HUES64 (cell line): Measurements from ENCODE around the gene DPH6.
"Not testable (repeated sequence)": the region's sequence is repeated elsewhere in the genome, so short reads cannot be mapped to it uniquely, and the experiment has no call there.

ENCODE experiments used
- H3K27ac ChIP-seq: 2 replicates; pipeline ENCODE4 v1.7.0; 2013; ENCODE audit warnings: low read depth, low read length, inconsistent platforms
- H3K27me3 ChIP-seq: 2 replicates; pipeline ENCODE4 v1.6.1; 2013; ENCODE audit warnings: mild to moderate bottlenecking, low read length; ENCODE audit not compliant: insufficient read depth
- H3K36me3 ChIP-seq: 2 replicates; pipeline ENCODE4 v1.6.1; 2013; ENCODE audit warnings: mild to moderate bottlenecking, low read length; ENCODE audit not compliant: insufficient read depth
- H3K4me1 ChIP-seq: 2 replicates; pipeline ENCODE4 v1.6.1; 2013; ENCODE audit warnings: mild to moderate bottlenecking, low read length, moderate library complexity; ENCODE audit not compliant: insufficient read depth
- H3K4me3 ChIP-seq: 2 replicates; pipeline ENCODE4 v1.5.1; 2013; ENCODE audit warnings: mild to moderate bottlenecking, low read length, moderate library complexity
- H3K9ac ChIP-seq: 2 replicates; pipeline ENCODE4 v1.6.1; 2013; ENCODE audit warnings: mild to moderate bottlenecking, low read depth, low read length
- H3K9me3 ChIP-seq: 2 replicates; pipeline ENCODE4 v1.6.1; 2013; ENCODE audit warnings: low read depth, low read length; ENCODE audit not compliant: insufficient read depth
- WGBS: fragments of 150-250, 120-280 bp; methylation state at CpG from one replicate; pipeline ENCODE4 v1.1.7; 2013; ENCODE audit warnings: missing lambda C conversion rate; 5-methylcytosine and 5-hydroxymethylcytosine counted together

DPH6 gene

DNA sequence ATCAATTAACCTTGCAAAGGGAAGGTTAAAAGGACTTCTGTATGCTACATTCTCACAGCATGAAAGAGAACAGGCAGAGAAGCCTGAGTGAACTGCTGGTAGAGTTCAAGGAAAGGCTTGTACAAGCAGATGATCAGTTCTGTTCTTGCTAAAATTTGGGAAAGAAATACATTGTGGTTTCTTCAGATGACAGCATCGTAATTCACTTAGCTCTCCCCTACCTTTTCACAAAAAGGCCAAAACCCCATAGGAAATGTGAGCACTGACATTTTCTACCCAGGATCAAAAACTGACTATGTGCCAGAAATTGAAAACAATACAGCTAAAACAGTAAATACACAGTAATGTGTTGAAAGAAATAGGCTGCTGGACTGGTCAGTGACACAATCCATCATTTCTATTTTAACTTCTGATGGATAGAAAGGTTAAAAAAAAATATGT lies 216.4 kb downstream of the DPH6 start:
- no peak overlapping the region for H3K4me3 ChIP-seq
- H3K27ac ChIP-seq: no peak overlapping the region
- no peak overlapping the region for H3K9ac ChIP-seq
- H3K4me1 ChIP-seq: peaks cover 12% of the 10 kb centered on the region; the same call in 1 of the 2 replicates
- H3K36me3 ChIP-seq: no peaks in the 10 kb centered on the region
- no peaks in the 10 kb centered on the region for H3K9me3 ChIP-seq
- 95% methylated on average over 1 of the region's 1 CpG for WGBS
- H3K27me3 ChIP-seq: no peaks in the 10 kb centered on the region

GRCh38 chr15:35328836-35329235 lies 217.1 kb downstream of the DPH6 start:
- not testable (repeated sequence) for H3K27me3 ChIP-seq, H3K9ac ChIP-seq, H3K27ac ChIP-seq, H3K4me3 ChIP-seq, H3K9me3 ChIP-seq, H3K36me3 ChIP-seq
- 82% methylated on average over 4 of the region's 4 CpGs for WGBS
- H3K4me1 ChIP-seq: peaks cover 12% of the 10 kb centered on the region; the same call in 1 of the 2 replicates

DNA sequence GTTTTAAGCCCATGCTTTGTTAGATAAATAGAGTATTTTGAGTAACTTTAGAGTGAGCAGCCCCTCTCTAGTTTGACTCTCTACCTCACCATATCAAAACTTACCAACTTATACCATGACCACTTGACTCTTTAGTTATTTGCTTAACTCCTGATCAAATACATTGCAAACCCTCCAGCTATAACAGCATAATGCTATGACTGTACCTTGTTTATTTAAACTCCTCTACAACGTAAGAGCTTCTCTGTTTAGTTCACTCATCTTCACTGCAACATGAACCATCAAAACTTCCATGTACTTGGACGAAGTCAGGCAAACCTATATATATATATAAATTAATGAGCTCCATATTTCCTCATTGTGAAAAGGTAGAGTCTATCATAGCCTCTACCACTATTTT lies 218.2 kb downstream of the DPH6 start:
- WGBS: 85% methylated on average over 1 of the region's 2 CpGs
- Histone ChIP-seq H3K9me3 (no peaks in the 10 kb centered on the region), H3K36me3 (no peaks in the 10 kb centered on the region), H3K27me3 (no peaks in the 10 kb centered on the region), H3K27ac (no peak overlapping the region), H3K9ac (no peak overlapping the region), H3K4me3 (no peak overlapping the region), H3K4me1 (peaks cover 12% of the 10 kb centered on the region; the same call in 1 of the 2 replicates)

GRCh38 chr15:35325374-35325941 lies 220.5 kb downstream of the DPH6 start:
- no peaks in the 10 kb centered on the region for H3K9me3 ChIP-seq
- H3K9ac ChIP-seq: no peak overlapping the region
- no peaks in the 10 kb centered on the region for H3K27me3 ChIP-seq
- peaks cover 10% of the 10 kb centered on the region; the same call in 1 of the 2 replicates for H3K4me1 ChIP-seq
- WGBS: no CpG with 5 or more reads among the region's 3 CpGs
- H3K36me3 ChIP-seq: no peaks in the 10 kb centered on the region
- H3K4me3 ChIP-seq: no peak overlapping the region
- H3K27ac ChIP-seq: no peak overlapping the region

DNA sequence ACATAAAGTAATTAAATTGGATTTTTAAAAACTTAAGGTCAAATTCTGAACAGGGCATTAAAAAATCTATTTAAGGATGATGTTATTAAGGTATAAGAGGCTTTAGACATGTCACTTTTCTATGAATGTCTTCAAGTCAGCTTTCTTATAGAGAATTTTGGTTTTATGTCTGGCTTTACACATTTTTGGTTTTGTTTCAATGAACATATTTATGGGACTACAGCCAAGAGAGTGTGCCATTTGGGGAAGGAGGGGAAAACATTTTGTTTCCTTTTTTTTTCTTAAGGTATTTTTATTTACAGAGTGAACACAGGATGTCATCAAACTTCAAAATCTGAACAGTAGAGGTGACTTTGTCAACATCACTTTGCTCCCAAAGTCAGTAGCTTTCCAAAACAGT lies 222.8 kb downstream of the DPH6 start:
- H3K9me3 ChIP-seq: no peaks in the 10 kb centered on the region
- no peak overlapping the region for H3K27ac ChIP-seq
- no peaks in the 10 kb centered on the region for H3K36me3 ChIP-seq
- no peak overlapping the region for H3K9ac ChIP-seq
- H3K4me1 ChIP-seq: no peaks in the 10 kb centered on the region
- H3K4me3 ChIP-seq: no peak overlapping the region
- no peaks in the 10 kb centered on the region for H3K27me3 ChIP-seq

DNA sequence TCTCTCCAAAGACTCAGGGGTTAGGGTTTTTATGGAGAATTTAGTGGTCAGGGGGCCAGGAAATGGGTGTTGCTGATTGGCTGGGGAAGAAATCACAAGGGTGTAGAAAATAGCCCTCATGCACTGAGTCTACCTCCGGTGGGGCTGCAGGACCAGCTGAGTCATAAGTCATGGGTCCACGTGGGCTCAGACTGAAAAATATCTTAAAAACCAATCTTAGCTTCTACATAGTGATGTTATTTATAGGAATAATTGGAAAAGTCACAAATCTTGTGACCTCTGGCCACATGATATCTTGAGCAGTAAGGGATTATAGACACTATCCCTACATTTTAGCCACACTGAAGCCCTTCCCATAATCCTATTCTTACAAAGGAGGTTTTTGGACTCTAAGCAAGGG lies 224.0 kb downstream of the DPH6 start:
- Histone ChIP-seq H3K27me3 (no peaks in the 10 kb centered on the region), H3K4me3 (no peak overlapping the region), H3K9ac (no peak overlapping the region), H3K36me3 (no peaks in the 10 kb centered on the region), H3K9me3 (no peaks in the 10 kb centered on the region), H3K27ac (no peak overlapping the region), H3K4me1 (no peaks in the 10 kb centered on the region)
- WGBS: 90% methylated on average over 2 of the region's 2 CpGs

- Histone ChIP-seq H3K27ac (no peak overlapping the region), H3K4me3 (no peak overlapping the region), H3K9me3 (no peaks in the 10 kb centered on the region), H3K4me1 (no peaks in the 10 kb centered on the region), H3K27me3 (no peaks in the 10 kb centered on the region), H3K36me3 (no peaks in the 10 kb centered on the region), H3K9ac (no peak overlapping the region)
Measured at GRCh38 chr15:35320911-35321310, 225.1 kb downstream of the DPH6 start.
